WTC11 (cell line): ENCODE measurements around the gene LTB. TPM values are rescaled to one million over a fixed set of nuclear protein-coding genes. Genes with fewer than 3 reads are reported as not detected.

Experiments
- ATAC-seq: fragments of 200-7000 bp; cut with Tn5 transposase; 2 replicates; pipeline ENCODE4 v1.10.0; 2021; ENCODE audit warnings: mild to moderate bottlenecking, moderate library complexity
- CTCF ChIA-PET: fragments of 300-600 bp; sonication (Branson Sonifier 250); formaldehyde crosslinking; loops from one replicate; lab custom pipeline; 2021; ENCODE audit warnings: antibody characterized with exemption; lab: Charles Lee
- POLR2A ChIA-PET: fragments of 350-600 bp; sonication (Branson Sonifier 250); formaldehyde crosslinking; loops from one replicate; lab custom pipeline; 2021; ENCODE audit warnings: antibody characterized with exemption; lab: Charles Lee
- DNase-seq: peaks from one replicate; pipeline ENCODE4 v3.0.0; 2021; ENCODE audit warnings: low spot score
- H3K27ac Mint-ChIP-seq: 2 replicates; pipeline ENCODE4 v1.8.0; 2021; ENCODE audit warnings: mixed read lengths
- H3K27me3 Mint-ChIP-seq: 2 replicates; pipeline ENCODE4 v1.8.0; 2021; ENCODE audit warnings: low read depth, mild to moderate bottlenecking, moderate library complexity, mixed read lengths
- H3K36me3 Mint-ChIP-seq: 2 replicates; pipeline ENCODE4 v1.8.0; 2021; ENCODE audit warnings: mixed read lengths
- H3K4me1 Mint-ChIP-seq: 2 replicates; pipeline ENCODE4 v1.8.0; 2022; ENCODE audit warnings: mixed read lengths
- H3K4me3 Mint-ChIP-seq: 2 replicates; pipeline ENCODE4 v1.8.0; 2021; ENCODE audit warnings: mild to moderate bottlenecking, moderate library complexity, mixed read lengths
- H3K9me3 Mint-ChIP-seq: 2 replicates; pipeline ENCODE4 v1.8.0; 2021; ENCODE audit warnings: mixed read lengths
- ESRRA ChIP-seq: sonication (generic); formaldehyde crosslinking; IDR thresholded peaks from 2 replicates; pipeline ENCODE4 v1.8.1; 2022; ENCODE audit warnings: mild to moderate bottlenecking, missing genetic modification reagents, borderline replicate concordance
- FOXP1 ChIP-seq: sonication (generic); formaldehyde crosslinking; IDR thresholded peaks from 2 replicates; pipeline ENCODE4 v1.8.0; 2022; ENCODE audit warnings: missing genetic modification reagents, mild to moderate bottlenecking, moderate library complexity, borderline replicate concordance
- FOXP4 ChIP-seq: sonication (generic); formaldehyde crosslinking; IDR thresholded peaks from 2 replicates; pipeline ENCODE4 v1.8.0; 2022; ENCODE audit warnings: mild to moderate bottlenecking, missing genetic modification reagents
- GABPB1 ChIP-seq: sonication (generic); formaldehyde crosslinking; IDR thresholded peaks from 2 replicates; pipeline ENCODE4 v1.8.1; 2023; ENCODE audit warnings: mild to moderate bottlenecking, missing genetic modification reagents
- HMGA2 ChIP-seq: fragments of 250-450 bp; sonication (Bioruptor Pico); IDR thresholded peaks from 2 replicates; pipeline ENCODE4 v1.4.0; 2021; ENCODE audit warnings: mild to moderate bottlenecking, moderate library complexity
- MXD4 ChIP-seq: fragments of 250-450 bp; sonication (Bioruptor Pico); IDR thresholded peaks from 2 replicates; pipeline ENCODE4 v1.8.0; 2021; ENCODE audit warnings: mild to moderate bottlenecking, moderate library complexity, borderline replicate concordance
- NR2C2 ChIP-seq: sonication (generic); formaldehyde crosslinking; IDR thresholded peaks from 2 replicates; pipeline ENCODE4 v1.8.0; 2022; ENCODE audit warnings: mild to moderate bottlenecking, missing genetic modification reagents
- ZNF263 ChIP-seq: sonication (generic); formaldehyde crosslinking; IDR thresholded peaks from 2 replicates; pipeline ENCODE4 v1.8.1; 2022; ENCODE audit warnings: low read depth, mild to moderate bottlenecking, moderate library complexity, missing genetic modification reagents
- ZNF281 ChIP-seq: sonication (generic); formaldehyde crosslinking; IDR thresholded peaks from 2 replicates; pipeline ENCODE4 v1.8.0; 2023; ENCODE audit warnings: mild to moderate bottlenecking, missing genetic modification reagents
- total RNA-seq: library from RNA; stranded (reverse); gene quantifications from 3 replicates; pipeline ENCODE4 v1.2.3, GENCODE V29; 2021
- TF ChIP-seq, protein P1 (sequence below): fragments of 200-600 bp; IDR thresholded peaks from 2 replicates; pipeline ENCODE4 v1.8.0; 2022; ENCODE audit warnings: antibody characterized with exemption
- TF ChIP-seq, protein P2 (sequence below): sonication (generic); formaldehyde crosslinking; IDR thresholded peaks from 2 replicates; pipeline ENCODE4 v1.8.0; 2023; ENCODE audit warnings: missing genetic modification reagents, mild to moderate bottlenecking, borderline replicate concordance

The LTB gene
- total RNA-seq, 1 experiment from 2014 or later: 1.3 TPM

GRCh38 chr6:31621991-31622390 lies 39.8 kb upstream of the LTB start:
- H3K27me3 Mint-ChIP-seq: no peaks in the 10 kb centered on the region; the same call in 1 of the 2 replicates
- peak overlapping the region; percentile 92 for H3K4me3 Mint-ChIP-seq
- TF ChIP-seq, protein P1, sequence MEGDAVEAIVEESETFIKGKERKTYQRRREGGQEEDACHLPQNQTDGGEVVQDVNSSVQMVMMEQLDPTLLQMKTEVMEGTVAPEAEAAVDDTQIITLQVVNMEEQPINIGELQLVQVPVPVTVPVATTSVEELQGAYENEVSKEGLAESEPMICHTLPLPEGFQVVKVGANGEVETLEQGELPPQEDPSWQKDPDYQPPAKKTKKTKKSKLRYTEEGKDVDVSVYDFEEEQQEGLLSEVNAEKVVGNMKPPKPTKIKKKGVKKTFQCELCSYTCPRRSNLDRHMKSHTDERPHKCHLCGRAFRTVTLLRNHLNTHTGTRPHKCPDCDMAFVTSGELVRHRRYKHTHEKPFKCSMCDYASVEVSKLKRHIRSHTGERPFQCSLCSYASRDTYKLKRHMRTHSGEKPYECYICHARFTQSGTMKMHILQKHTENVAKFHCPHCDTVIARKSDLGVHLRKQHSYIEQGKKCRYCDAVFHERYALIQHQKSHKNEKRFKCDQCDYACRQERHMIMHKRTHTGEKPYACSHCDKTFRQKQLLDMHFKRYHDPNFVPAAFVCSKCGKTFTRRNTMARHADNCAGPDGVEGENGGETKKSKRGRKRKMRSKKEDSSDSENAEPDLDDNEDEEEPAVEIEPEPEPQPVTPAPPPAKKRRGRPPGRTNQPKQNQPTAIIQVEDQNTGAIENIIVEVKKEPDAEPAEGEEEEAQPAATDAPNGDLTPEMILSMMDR: no peak
- no peak for TF ChIP-seq ZNF281
- no peak for TF ChIP-seq MXD4
- TF ChIP-seq FOXP4 (CRISPR knock-in tag): no peak
- TF ChIP-seq NR2C2 (CRISPR knock-in tag): no peak
- H3K9me3 Mint-ChIP-seq: no peaks in the 10 kb centered on the region
- peaks cover 56% of the 10 kb centered on the region for H3K36me3 Mint-ChIP-seq
- peak overlapping the region; percentile 95 for H3K27ac Mint-ChIP-seq
- ATAC-seq: no peak
- DNase-seq: no peak
- H3K4me1 Mint-ChIP-seq: peaks cover 13% of the 10 kb centered on the region
- ChIA-PET CTCF (interaction anchor here (0.7 to 2.1 kb wide), 5 partner anchors 24 to 148 kb away, joined by 3 to 16 read pairs (median 5); partner anchors contain the start of genes ATP6V1G2 and NFKBIL1), POLR2A (interaction anchor here (1.1 to 1.9 kb wide), 5 partner anchors 17 to 81 kb away, joined by 3 to 8 read pairs (median 7); partner anchors contain the start of genes ATP6V1G2, BAG6, C6orf47 and DDX39B)

DNA sequence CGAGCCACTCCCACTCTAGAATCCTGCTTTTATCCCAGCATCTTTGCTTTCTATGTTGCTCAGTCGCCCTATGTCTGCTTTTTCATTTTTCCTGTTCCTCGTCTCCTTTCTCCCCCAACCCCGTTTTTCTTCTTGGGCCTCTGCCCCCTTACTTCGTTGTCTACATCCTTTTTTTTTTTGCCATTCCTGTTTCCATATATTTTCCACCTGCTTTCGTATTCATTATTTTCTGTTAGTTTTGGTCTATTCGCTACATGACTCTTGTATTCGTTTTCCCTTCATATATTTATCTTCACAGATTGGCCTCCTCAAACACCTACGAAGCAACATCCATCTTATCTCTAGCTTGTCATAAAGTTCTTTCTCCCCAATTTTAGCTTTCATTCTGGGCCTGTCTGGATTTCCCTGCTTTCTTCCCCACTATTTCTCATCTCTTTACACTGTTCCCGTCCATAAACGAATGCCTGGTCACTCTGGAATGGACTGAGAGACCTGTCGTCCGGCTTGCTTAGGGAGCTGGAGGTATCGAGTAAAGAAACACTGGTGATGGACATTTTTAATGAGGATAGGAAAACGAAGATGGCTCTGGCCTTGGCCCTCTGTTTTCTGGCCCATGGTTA lies 39.2 kb upstream of the LTB start:
- ATAC-seq (no peak), DNase-seq (no peak)
- Mint-ChIP-seq H3K4me3 (peak overlapping the region; percentile 92), H3K4me1 (peaks cover 17% of the 10 kb centered on the region), H3K36me3 (peaks cover 52% of the 10 kb centered on the region), H3K27me3 (no peaks in the 10 kb centered on the region; the same call in 1 of the 2 replicates), H3K9me3 (no peaks in the 10 kb centered on the region), H3K27ac (peak overlapping the region; percentile 95)
- POLR2A ChIA-PET: interaction anchor here (1.1 to 1.9 kb wide), 4 partner anchors 31 to 80 kb away, joined by 3 to 8 read pairs (median 8); partner anchors contain the start of genes ATP6V1G2, BAG6, C6orf47 and DDX39B
- TF ChIP-seq FOXP4 (CRISPR knock-in tag) (no peak), ESRRA (no peak), GABPB1 (CRISPR knock-in tag) (0 out of 2 replicates have a peak, but pooled peaks have one; percentile 19), ZNF263 (CRISPR knock-in tag) (no peak), FOXP1 (no peak), HMGA2 (CRISPR knock-in tag) (no peak)
- TF ChIP-seq, protein P2, sequence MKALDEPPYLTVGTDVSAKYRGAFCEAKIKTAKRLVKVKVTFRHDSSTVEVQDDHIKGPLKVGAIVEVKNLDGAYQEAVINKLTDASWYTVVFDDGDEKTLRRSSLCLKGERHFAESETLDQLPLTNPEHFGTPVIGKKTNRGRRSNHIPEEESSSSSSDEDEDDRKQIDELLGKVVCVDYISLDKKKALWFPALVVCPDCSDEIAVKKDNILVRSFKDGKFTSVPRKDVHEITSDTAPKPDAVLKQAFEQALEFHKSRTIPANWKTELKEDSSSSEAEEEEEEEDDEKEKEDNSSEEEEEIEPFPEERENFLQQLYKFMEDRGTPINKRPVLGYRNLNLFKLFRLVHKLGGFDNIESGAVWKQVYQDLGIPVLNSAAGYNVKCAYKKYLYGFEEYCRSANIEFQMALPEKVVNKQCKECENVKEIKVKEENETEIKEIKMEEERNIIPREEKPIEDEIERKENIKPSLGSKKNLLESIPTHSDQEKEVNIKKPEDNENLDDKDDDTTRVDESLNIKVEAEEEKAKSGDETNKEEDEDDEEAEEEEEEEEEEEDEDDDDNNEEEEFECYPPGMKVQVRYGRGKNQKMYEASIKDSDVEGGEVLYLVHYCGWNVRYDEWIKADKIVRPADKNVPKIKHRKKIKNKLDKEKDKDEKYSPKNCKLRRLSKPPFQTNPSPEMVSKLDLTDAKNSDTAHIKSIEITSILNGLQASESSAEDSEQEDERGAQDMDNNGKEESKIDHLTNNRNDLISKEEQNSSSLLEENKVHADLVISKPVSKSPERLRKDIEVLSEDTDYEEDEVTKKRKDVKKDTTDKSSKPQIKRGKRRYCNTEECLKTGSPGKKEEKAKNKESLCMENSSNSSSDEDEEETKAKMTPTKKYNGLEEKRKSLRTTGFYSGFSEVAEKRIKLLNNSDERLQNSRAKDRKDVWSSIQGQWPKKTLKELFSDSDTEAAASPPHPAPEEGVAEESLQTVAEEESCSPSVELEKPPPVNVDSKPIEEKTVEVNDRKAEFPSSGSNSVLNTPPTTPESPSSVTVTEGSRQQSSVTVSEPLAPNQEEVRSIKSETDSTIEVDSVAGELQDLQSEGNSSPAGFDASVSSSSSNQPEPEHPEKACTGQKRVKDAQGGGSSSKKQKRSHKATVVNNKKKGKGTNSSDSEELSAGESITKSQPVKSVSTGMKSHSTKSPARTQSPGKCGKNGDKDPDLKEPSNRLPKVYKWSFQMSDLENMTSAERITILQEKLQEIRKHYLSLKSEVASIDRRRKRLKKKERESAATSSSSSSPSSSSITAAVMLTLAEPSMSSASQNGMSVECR (CRISPR knock-in tag): 0 out of 2 replicates have a peak, but pooled peaks have one; percentile 13
- CTCF ChIA-PET: interaction anchor here (0.6 to 2.1 kb wide), 5 partner anchors 23 to 186 kb away, joined by 4 to 16 read pairs (median 5); partner anchors contain the start of genes ATP6V1G2 and NFKBIL1
